K562 (cell line): ENCODE results near the gene MED13L. TPM values are rescaled to one million over a fixed set of nuclear protein-coding genes. Genes with fewer than 3 reads are reported as not detected.

Experiments
- C11orf30 ChIP-seq: fragments of 450-650 bp; IDR thresholded peaks from 2 replicates; pipeline ENCODE4 v1.6.1; 2016; ENCODE audit warnings: low read depth, mild to moderate bottlenecking
- CSDE1 ChIP-seq, 2 experiments: fragments of 450-650 bp; IDR thresholded peaks; 2 replicates each; pipeline ENCODE4 v1.6.1; 2016; ENCODE audit warnings: mild to moderate bottlenecking in 1 of 2
- GABPB2 ChIP-seq: fragments of 250-450 bp; sonication (Bioruptor Pico); conservative IDR thresholded peaks from 2 replicates; pipeline ENCODE4 v1.5.1; 2021; ENCODE audit warnings: mild to moderate bottlenecking
- NR3C1 ChIP-seq: sonication (generic); formaldehyde crosslinking; IDR thresholded peaks from 2 replicates; pipeline ENCODE4 v1.8.1; 2022; ENCODE audit warnings: missing genetic modification reagents
- OTX1 ChIP-seq: fragments of 450-650 bp; formaldehyde crosslinking; IDR thresholded peaks from 2 replicates; pipeline ENCODE4 v1.4.0; 2022; ENCODE audit warnings: mild to moderate bottlenecking
- PPARD ChIP-seq: fragments of 250-450 bp; sonication (Bioruptor Pico); IDR thresholded peaks from 2 replicates; pipeline ENCODE4 v1.8.0; 2022; ENCODE audit warnings: inconsistent platforms, mild to moderate bottlenecking, moderate library complexity
- PRMT5 ChIP-seq: sonication (generic); formaldehyde crosslinking; IDR thresholded peaks from 2 replicates; pipeline ENCODE4 v1.5.0; 2020; ENCODE audit warnings: missing genetic modification reagents
- RBM25 ChIP-seq: fragments of 200-400 bp; formaldehyde crosslinking; IDR thresholded peaks from 2 replicates; pipeline ENCODE4 v1.6.1; 2018; ENCODE audit warnings: low read length, low read depth, moderate library complexity; ENCODE audit not compliant: severe bottlenecking
- RFX7 ChIP-seq: fragments of 250-450 bp; sonication (Bioruptor Pico); IDR thresholded peaks from 2 replicates; pipeline ENCODE4 v1.5.1; 2021; ENCODE audit warnings: mild to moderate bottlenecking
- RNF219 ChIP-seq: fragments of 250-450 bp; sonication (Bioruptor Pico); IDR thresholded peaks from 2 replicates; pipeline ENCODE4 v1.5.0; 2022; ENCODE audit warnings: mild to moderate bottlenecking
- SMAD4 ChIP-seq: fragments of 250-450 bp; sonication (Bioruptor Pico); conservative IDR thresholded peaks from 2 replicates; pipeline ENCODE4 v1.8.0; 2021; ENCODE audit warnings: inconsistent platforms, mild to moderate bottlenecking, moderate library complexity
- SOX6 ChIP-seq: fragments of 450-650 bp; IDR thresholded peaks from 2 replicates; pipeline ENCODE4 v1.6.1; 2014; ENCODE audit warnings: mild to moderate bottlenecking
- VEZF1 ChIP-seq: fragments of 200-800 bp; sonication (Bioruptor generic); IDR thresholded peaks from 2 replicates; pipeline ENCODE4 v1.6.1; 2017; ENCODE audit warnings: missing genetic modification characterization, missing compliant biosample characterization
- ZFPM2 ChIP-seq: fragments of 250-450 bp; sonication (Bioruptor Pico); IDR thresholded peaks from 2 replicates; pipeline ENCODE4 v1.5.1; 2022; ENCODE audit warnings: mild to moderate bottlenecking
- ZHX1 ChIP-seq: fragments of 150-350 bp; conservative IDR thresholded peaks from 2 replicates; pipeline ENCODE4 v1.6.1; 2014; ENCODE audit warnings: low read length
- ZNF175 ChIP-seq: fragments of 200-800 bp; sonication (Bioruptor generic); IDR thresholded peaks from 2 replicates; pipeline ENCODE4 v1.6.1; 2016; ENCODE audit warnings: low read depth, mild to moderate bottlenecking, missing genetic modification characterization, missing compliant biosample characterization
- ZSCAN29 ChIP-seq: fragments of 450-650 bp; IDR thresholded peaks from 2 replicates; pipeline ENCODE4 v1.6.1; 2017
- polyA plus RNA-seq, 8 experiments: library from polyadenylated mRNA; depleted of rRNA in 4 of 8; stranded (reverse) in 5 of 8; unstranded in 3 of 8; fragments of >200 nt; fragmentation: Nextera tagmentation in 2 of 8; fragmentation: Illumina TruSeq in 1 of 8; extraction: Ambion mirVana in 2 of 8; extraction: Trizol in 1 of 8; gene quantifications; 2 replicates each; pipeline versions ENCODE4 v1.2.1 to v1.2.3, GENCODE V29; 2011 to 2014; ENCODE audit warnings: inconsistent platforms in 1 of 8, missing spikeins in 1 of 8
- total RNA-seq, 7 experiments: library from RNA; depleted of rRNA in 6 of 7; stranded (reverse); fragments of >200 nt in 6 of 7; fragmentation: Illumina TruSeq in 2 of 7; extraction: Trizol in 2 of 7; gene quantifications; 2 replicates each; pipeline versions ENCODE4 v1.2.1 to v1.2.3, GENCODE V29; 2011 to 2021; ENCODE audit warnings: low replicate concordance in 1 of 7
- TF ChIP-seq, protein P1 (sequence below): fragments of 450-650 bp; IDR thresholded peaks from 2 replicates; pipeline ENCODE4 v1.6.1; 2016; ENCODE audit warnings: low read depth, mild to moderate bottlenecking, moderate library complexity

MED13L gene
- total and polyA plus RNA-seq, 9 of the 15 experiments (the other 6 are each of a cell fraction or from before 2014, with no cell fraction given) = 13.4 to 90.3 (median 36.9) TPM

GRCh38 chr12:116282371-116283286 is 5.1 kb upstream of the MED13L start (continued):
- TF ChIP-seq SOX6 (peak; percentile 92), NR3C1 (CRISPR knock-in tag) (no peak), ZFPM2 (no peak), ZHX1 (no peak), ZSCAN29 (no peak), PRMT5 (CRISPR knock-in tag) (no peak), RBM25 (no peak), OTX1 (no peak), VEZF1 (peak; percentile 50), PPARD (CRISPR knock-in tag) (no peak), CSDE1 (IDR thresholded peaks at IDR 0.05) (no peak), GABPB2 (CRISPR knock-in tag) (no peak), C11orf30 (no peak), RFX7 (CRISPR knock-in tag) (no peak), RNF219 (no peak), ZNF175 (CRISPR knock-in tag) (no peak), SMAD4 (CRISPR knock-in tag) (no peak; the same call in none of the 2 replicates)
- TF ChIP-seq, protein P1, sequence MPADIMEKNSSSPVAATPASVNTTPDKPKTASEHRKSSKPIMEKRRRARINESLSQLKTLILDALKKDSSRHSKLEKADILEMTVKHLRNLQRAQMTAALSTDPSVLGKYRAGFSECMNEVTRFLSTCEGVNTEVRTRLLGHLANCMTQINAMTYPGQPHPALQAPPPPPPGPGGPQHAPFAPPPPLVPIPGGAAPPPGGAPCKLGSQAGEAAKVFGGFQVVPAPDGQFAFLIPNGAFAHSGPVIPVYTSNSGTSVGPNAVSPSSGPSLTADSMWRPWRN = 0 out of 2 replicates have a peak, but pooled peaks have one; percentile 34
